AG09309 (cell line): ENCODE measurements around the gene NOSTRIN.

ENCODE experiments used
- DNase-seq: peaks from one replicate; pipeline ENCODE4 v3.0.0-alpha.2; 2010; ENCODE audit warnings: low read depth
- H3K4me3 ChIP-seq: 2 replicates; pipeline ENCODE4 v1.5.1; 2011; ENCODE audit warnings: mild to moderate bottlenecking, low read depth, low read length, moderate library complexity; ENCODE audit not compliant: control insufficient read depth
- CTCF ChIP-seq: IDR thresholded peaks from 2 replicates; pipeline ENCODE4 v1.5.1; 2011; ENCODE audit warnings: mild to moderate bottlenecking, low read depth, low read length, inconsistent platforms; ENCODE audit not compliant: insufficient read depth, control insufficient read depth; ENCODE audit errors: missing control alignments

Gene NOSTRIN

GRCh38 chr2:168894101-168894500 is 91.7 kb downstream of the NOSTRIN start:
- DNase-seq, result no peak
- TF ChIP-seq CTCF, result no peak
- H3K4me3 ChIP-seq, result no peak overlapping the region

- TF ChIP-seq CTCF, result no peak
- no peak for DNase-seq
- no peak overlapping the region for H3K4me3 ChIP-seq
These were observed 92.3 kb downstream of the NOSTRIN start for GRCh38 chr2:168894720-168895119.

- TF ChIP-seq CTCF, result no peak
- DNase-seq, result no peak
- H3K4me3 ChIP-seq, result no peak overlapping the region
These were observed 93.3 kb downstream of the NOSTRIN start for GRCh38 chr2:168895771-168896170.

- no peak overlapping the region for H3K4me3 ChIP-seq
- no peak for TF ChIP-seq CTCF
- no peak for DNase-seq
These were observed 94.3 kb downstream of the NOSTRIN start for GRCh38 chr2:168896783-168897182.

- no peak for TF ChIP-seq CTCF
- no peak for DNase-seq
- no peak overlapping the region for H3K4me3 ChIP-seq
These were observed 95.0 kb downstream of the NOSTRIN start for GRCh38 chr2:168897449-168897848.

GRCh38 chr2:168901003-168901402 is 98.6 kb downstream of the NOSTRIN start, which contains the start of gene G6PC2:
TSS of gene G6PC2 (plus strand) at chr2:168901291. CDS start at chr2:168901332, 41 bp downstream.
- no peak within 1 kb of the TSS for H3K4me3 ChIP-seq
- DNase-seq, result no peak
- TF ChIP-seq CTCF, result no peak

GRCh38 chr2:168903888-168904287 is 101.5 kb downstream of the NOSTRIN start:
- DNase-seq, result no peak
- TF ChIP-seq CTCF, result no peak
- no peak overlapping the region for H3K4me3 ChIP-seq
